ENCODE data around the gene NFIA. TPM values are rescaled to one million over a fixed set of nuclear protein-coding genes. Genes with fewer than 3 reads are reported as not detected.
"Not testable (repeated sequence)": the region's sequence is repeated elsewhere in the genome, so short reads cannot be mapped to it uniquely, and the experiment has no call there.

The NFIA gene
- total RNA-seq, 1 experiment from 2014 or later: 20.9 TPM

DNA sequence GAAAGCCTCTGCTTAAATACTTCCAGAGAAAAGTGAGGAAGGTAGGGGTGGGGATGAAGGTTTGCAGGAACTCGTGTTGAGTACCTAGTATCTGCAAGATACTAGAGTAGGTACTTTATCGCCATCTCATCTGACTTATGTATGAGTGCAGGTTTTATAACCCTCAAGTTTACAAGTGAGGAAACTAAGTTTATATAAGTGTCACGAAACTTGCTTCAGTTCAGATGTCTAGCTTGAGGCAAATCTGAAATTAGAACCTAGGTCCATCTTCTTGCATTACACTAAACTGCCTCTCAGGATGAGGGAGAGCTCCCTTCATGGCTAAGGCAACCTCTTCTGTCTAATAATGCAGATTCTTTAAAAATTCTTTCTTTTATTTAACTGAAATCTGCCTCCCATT lies 43.5 kb downstream of the NFIA start:
- DNase-seq (ENCODE audit: low read depth, low spot score): no peak
- ChIA-PET CTCF (no interaction called here), POLR2A (no interaction called here)
- peaks cover 7% of the 10 kb centered on the region; the same call in 1 of the 2 replicates for H3K4me1 ChIP-seq (ENCODE audit: control insufficient read depth, insufficient read depth, low read length)
- ATAC-seq: no peak
- TF ChIP-seq SIN3A (IDR thresholded peaks at IDR 0.05; ENCODE audit: borderline replicate concordance, insufficient read depth, low read depth, low read length): no peak
- TF ChIP-seq POLR2AphosphoS5 (IDR thresholded peaks at IDR 0.05; ENCODE audit: low read depth, low read length): no peak
- TF ChIP-seq, protein P1, sequence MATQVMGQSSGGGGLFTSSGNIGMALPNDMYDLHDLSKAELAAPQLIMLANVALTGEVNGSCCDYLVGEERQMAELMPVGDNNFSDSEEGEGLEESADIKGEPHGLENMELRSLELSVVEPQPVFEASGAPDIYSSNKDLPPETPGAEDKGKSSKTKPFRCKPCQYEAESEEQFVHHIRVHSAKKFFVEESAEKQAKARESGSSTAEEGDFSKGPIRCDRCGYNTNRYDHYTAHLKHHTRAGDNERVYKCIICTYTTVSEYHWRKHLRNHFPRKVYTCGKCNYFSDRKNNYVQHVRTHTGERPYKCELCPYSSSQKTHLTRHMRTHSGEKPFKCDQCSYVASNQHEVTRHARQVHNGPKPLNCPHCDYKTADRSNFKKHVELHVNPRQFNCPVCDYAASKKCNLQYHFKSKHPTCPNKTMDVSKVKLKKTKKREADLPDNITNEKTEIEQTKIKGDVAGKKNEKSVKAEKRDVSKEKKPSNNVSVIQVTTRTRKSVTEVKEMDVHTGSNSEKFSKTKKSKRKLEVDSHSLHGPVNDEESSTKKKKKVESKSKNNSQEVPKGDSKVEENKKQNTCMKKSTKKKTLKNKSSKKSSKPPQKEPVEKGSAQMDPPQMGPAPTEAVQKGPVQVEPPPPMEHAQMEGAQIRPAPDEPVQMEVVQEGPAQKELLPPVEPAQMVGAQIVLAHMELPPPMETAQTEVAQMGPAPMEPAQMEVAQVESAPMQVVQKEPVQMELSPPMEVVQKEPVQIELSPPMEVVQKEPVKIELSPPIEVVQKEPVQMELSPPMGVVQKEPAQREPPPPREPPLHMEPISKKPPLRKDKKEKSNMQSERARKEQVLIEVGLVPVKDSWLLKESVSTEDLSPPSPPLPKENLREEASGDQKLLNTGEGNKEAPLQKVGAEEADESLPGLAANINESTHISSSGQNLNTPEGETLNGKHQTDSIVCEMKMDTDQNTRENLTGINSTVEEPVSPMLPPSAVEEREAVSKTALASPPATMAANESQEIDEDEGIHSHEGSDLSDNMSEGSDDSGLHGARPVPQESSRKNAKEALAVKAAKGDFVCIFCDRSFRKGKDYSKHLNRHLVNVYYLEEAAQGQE (IDR thresholded peaks at IDR 0.05; ENCODE audit: insufficient read depth in 1 of 2, low read depth in 2 of 2, low read length in 1 of 2): no peak
- TF ChIP-seq TCF7L2 (IDR thresholded peaks at IDR 0.05; ENCODE audit: low read depth, low read length): no peak
- no TSS peak for BruUV-seq (replicated peaks)
- no peak overlapping the region for H3K27ac ChIP-seq (ENCODE audit: low read length)
- H3K4me3 ChIP-seq (ENCODE audit: low read depth in 2 of 2, low read length in 2 of 2): no peak overlapping the region
- H3K27me3 ChIP-seq (ENCODE audit: control insufficient read depth, insufficient read depth, low read length): no peaks in the 10 kb centered on the region
- no peaks in the 10 kb centered on the region for H3K9me3 ChIP-seq (ENCODE audit: control insufficient read depth, insufficient read depth, low read depth, low read length)
- H3K36me3 ChIP-seq (ENCODE audit: control insufficient read depth, insufficient read depth, low read length): no peaks in the 10 kb centered on the region
- intact Hi-C loops (cut with micrococcal nuclease; ENCODE audit: unreplicated experiment) (no loop called here), in situ Hi-C loops (cut with HindIII; ENCODE audit: low pct_unique_long_range_greater_than_20kb, low sequenced_read_pairs) (no loop called here)

DNA sequence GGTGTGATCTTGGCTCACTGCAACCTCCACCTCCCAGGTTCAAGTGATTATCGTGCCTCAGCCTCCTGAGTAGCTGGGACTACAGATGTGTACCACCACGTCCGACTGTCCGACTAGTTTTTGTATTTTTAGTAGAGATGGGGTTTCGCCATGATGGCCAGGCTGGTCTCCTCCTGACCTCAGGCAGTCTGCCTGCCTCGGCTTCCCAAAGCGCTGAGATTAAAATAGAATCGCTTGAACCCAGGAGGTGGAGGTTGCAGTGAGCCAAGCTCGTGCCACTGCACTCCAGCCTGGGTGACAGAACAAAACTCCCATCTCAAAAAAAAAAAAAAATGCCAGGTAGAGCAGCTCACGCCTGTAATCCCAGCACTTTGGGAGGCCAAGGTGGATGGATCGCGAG lies 44.5 kb downstream of the NFIA start:
- H3K4me1 ChIP-seq (ENCODE audit: control insufficient read depth, insufficient read depth, low read length); intact Hi-C loops (cut with micrococcal nuclease; ENCODE audit: unreplicated experiment); H3K4me3 ChIP-seq (ENCODE audit: low read depth in 2 of 2, low read length in 2 of 2); BruUV-seq (replicated peaks); H3K27ac ChIP-seq (ENCODE audit: low read length); ATAC-seq; H3K36me3 ChIP-seq (ENCODE audit: control insufficient read depth, insufficient read depth, low read length); H3K9me3 ChIP-seq (ENCODE audit: control insufficient read depth, insufficient read depth, low read depth, low read length); in situ Hi-C loops (cut with HindIII; ENCODE audit: low pct_unique_long_range_greater_than_20kb, low sequenced_read_pairs); H3K27me3 ChIP-seq (ENCODE audit: control insufficient read depth, insufficient read depth, low read length); DNase-seq (ENCODE audit: low read depth, low spot score); CTCF ChIA-PET: not testable (repeated sequence)
- POLR2A ChIA-PET: interaction anchor here (0.7 kb wide), 2 partner anchors 16 to 213 kb away, joined by 5 to 6 read pairs; no protein-coding TSS in a partner anchor

DNA sequence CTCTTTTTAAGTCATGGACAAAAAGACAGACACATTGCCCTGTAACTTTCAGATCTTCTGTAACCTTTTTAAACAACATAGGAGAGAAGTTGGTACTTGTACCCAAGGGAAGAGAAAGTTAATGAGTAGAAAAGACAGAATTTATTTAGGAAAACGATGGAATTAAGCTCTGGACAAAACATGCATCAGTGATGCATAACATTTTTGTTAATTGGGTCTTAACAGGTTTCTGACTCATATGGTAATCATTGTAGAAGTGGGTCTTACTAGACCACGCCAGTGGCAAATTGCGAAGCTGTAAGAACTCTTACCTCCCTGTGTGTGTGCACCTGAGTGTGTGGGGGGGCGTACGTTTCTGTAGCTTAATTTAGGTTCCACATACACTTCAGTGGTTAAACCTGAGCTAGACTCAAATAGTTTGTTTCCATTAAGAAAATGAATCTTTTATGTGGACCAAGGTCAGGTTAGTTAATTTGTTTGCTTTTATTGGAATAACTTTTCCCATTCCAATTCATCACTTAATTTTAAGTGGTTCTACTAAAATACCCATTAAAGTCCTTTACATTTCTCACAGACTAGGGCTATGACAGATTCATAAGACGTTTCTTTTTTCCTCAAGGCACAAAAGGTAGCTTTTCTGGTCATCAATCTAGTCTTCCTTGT lies 48.1 kb downstream of the NFIA start:
- no peaks in the 10 kb centered on the region for H3K9me3 ChIP-seq (ENCODE audit: control insufficient read depth, insufficient read depth, low read depth, low read length)
- ChIA-PET POLR2A (interaction anchor here (0.5 kb wide), 1 partner anchor 53 kb away, joined by 5 read pairs; no protein-coding TSS in a partner anchor), CTCF (no interaction called here)
- intact Hi-C loops (cut with micrococcal nuclease; ENCODE audit: unreplicated experiment): no loop called here
- peaks cover 16% of the 10 kb centered on the region for H3K4me1 ChIP-seq (ENCODE audit: control insufficient read depth, insufficient read depth, low read length)
- TF ChIP-seq, protein P2, sequence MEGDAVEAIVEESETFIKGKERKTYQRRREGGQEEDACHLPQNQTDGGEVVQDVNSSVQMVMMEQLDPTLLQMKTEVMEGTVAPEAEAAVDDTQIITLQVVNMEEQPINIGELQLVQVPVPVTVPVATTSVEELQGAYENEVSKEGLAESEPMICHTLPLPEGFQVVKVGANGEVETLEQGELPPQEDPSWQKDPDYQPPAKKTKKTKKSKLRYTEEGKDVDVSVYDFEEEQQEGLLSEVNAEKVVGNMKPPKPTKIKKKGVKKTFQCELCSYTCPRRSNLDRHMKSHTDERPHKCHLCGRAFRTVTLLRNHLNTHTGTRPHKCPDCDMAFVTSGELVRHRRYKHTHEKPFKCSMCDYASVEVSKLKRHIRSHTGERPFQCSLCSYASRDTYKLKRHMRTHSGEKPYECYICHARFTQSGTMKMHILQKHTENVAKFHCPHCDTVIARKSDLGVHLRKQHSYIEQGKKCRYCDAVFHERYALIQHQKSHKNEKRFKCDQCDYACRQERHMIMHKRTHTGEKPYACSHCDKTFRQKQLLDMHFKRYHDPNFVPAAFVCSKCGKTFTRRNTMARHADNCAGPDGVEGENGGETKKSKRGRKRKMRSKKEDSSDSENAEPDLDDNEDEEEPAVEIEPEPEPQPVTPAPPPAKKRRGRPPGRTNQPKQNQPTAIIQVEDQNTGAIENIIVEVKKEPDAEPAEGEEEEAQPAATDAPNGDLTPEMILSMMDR (IDR thresholded peaks at IDR 0.05): no peak
- TF ChIP-seq, protein P1 (IDR thresholded peaks at IDR 0.05; ENCODE audit: insufficient read depth in 1 of 2, low read depth in 2 of 2, low read length in 1 of 2): no peak
- TF ChIP-seq TCF7L2 (IDR thresholded peaks at IDR 0.05; ENCODE audit: low read depth, low read length) (no peak), POLR2AphosphoS5 (IDR thresholded peaks at IDR 0.05; ENCODE audit: low read depth, low read length) (no peak), SIN3A (IDR thresholded peaks at IDR 0.05; ENCODE audit: borderline replicate concordance, insufficient read depth, low read depth, low read length) (no peak)
- no peaks in the 10 kb centered on the region for H3K27me3 ChIP-seq (ENCODE audit: control insufficient read depth, insufficient read depth, low read length)
- no peak overlapping the region for H3K27ac ChIP-seq (ENCODE audit: low read length)
- DNase-seq (ENCODE audit: low read depth, low spot score) (no peak), ATAC-seq (no peak)
- in situ Hi-C loops (cut with HindIII; ENCODE audit: low pct_unique_long_range_greater_than_20kb, low sequenced_read_pairs): no loop called here
- no TSS peak for BruUV-seq (replicated peaks)
- no peak overlapping the region for H3K4me3 ChIP-seq (ENCODE audit: low read depth in 2 of 2, low read length in 2 of 2)
- no peaks in the 10 kb centered on the region for H3K36me3 ChIP-seq (ENCODE audit: control insufficient read depth, insufficient read depth, low read length)

Measured in Panc1 (cell line).